ENCODE measurements around the gene FAM234B. TPM values are rescaled to one million over a fixed set of nuclear protein-coding genes. Genes with fewer than 3 reads are reported as not detected.

FAM234B gene
- polyA plus RNA-seq, 1 donor (not counting 4 experiments of a cell fraction or from before 2014, with no cell fraction given): 4.5 TPM

- Histone ChIP-seq H3K27me3 (ENCODE audit: control insufficient read depth, extremely low read depth, insufficient read depth, low read length) (no peaks in the 10 kb centered on the region), H3K4me1 (ENCODE audit: control insufficient read depth, extremely low read depth, insufficient read depth, low read length) (peaks cover 68% of the 10 kb centered on the region), H3K9me3 (ENCODE audit: control insufficient read depth, low read depth, low read length) (no peaks in the 10 kb centered on the region), H2AFZ (ENCODE audit: control insufficient read depth, low read length) (peak overlapping the region; percentile 81), H4K20me1 (ENCODE audit: control insufficient read depth, extremely low read depth, insufficient read depth, low read length) (no peaks in the 10 kb centered on the region), H3K36me3 (ENCODE audit: control insufficient read depth in 2 of 2, extremely low read depth in 1 of 2, insufficient read depth in 2 of 2, low read length in 2 of 2) (no peaks in the 10 kb centered on the region), H3K4me2 (ENCODE audit: control insufficient read depth, extremely low read depth, insufficient read depth, low read depth, low read length) (peak overlapping the region; percentile 85), H3K4me3 (ENCODE audit: control insufficient read depth in 2 of 3, extremely low read depth in 1 of 3, insufficient read depth in 2 of 3, low read depth in 1 of 3, low read length in 3 of 3) (peak overlapping the region in 2 of 3 experiments; percentile 22 to 47), H3K9ac (ENCODE audit: control insufficient read depth, extremely low read depth, insufficient read depth, low read length) (peak overlapping the region; percentile 53), H3K9me1 (ENCODE audit: control insufficient read depth, extremely low read depth, insufficient read depth, low read length) (no peaks in the 10 kb centered on the region), H3K27ac (ENCODE audit: control insufficient read depth, insufficient read depth, low read length) (peak overlapping the region; percentile 65), H3K79me2 (ENCODE audit: control insufficient read depth, insufficient read depth, low read length) (no peaks in the 10 kb centered on the region)
- FAIRE-seq: no peak
- no peak for TF ChIP-seq EZH2 (IDR thresholded peaks at IDR 0.05; ENCODE audit: low read length)
- TF ChIP-seq, protein P1, sequence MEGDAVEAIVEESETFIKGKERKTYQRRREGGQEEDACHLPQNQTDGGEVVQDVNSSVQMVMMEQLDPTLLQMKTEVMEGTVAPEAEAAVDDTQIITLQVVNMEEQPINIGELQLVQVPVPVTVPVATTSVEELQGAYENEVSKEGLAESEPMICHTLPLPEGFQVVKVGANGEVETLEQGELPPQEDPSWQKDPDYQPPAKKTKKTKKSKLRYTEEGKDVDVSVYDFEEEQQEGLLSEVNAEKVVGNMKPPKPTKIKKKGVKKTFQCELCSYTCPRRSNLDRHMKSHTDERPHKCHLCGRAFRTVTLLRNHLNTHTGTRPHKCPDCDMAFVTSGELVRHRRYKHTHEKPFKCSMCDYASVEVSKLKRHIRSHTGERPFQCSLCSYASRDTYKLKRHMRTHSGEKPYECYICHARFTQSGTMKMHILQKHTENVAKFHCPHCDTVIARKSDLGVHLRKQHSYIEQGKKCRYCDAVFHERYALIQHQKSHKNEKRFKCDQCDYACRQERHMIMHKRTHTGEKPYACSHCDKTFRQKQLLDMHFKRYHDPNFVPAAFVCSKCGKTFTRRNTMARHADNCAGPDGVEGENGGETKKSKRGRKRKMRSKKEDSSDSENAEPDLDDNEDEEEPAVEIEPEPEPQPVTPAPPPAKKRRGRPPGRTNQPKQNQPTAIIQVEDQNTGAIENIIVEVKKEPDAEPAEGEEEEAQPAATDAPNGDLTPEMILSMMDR (optimal IDR thresholded peaks at IDR 0.05 in 1 of 3, IDR thresholded peaks at IDR 0.05 in 1 of 3, conservative IDR thresholded peaks at IDR 0.05 in 1 of 3; ENCODE audit: extremely low read depth in 1 of 3, insufficient read depth in 2 of 3, low read length in 3 of 3): no peak
- DNase-seq (ENCODE audit: low read depth, low spot score): no peak
- dilution Hi-C loops (cut with MboI; ENCODE audit: extremely low pct_ligation_motif_present, low sequenced_read_pairs): no loop called here
Observed at GRCh38 chr12:13097491-13098011, 53.4 kb downstream of the FAM234B start.

DNA sequence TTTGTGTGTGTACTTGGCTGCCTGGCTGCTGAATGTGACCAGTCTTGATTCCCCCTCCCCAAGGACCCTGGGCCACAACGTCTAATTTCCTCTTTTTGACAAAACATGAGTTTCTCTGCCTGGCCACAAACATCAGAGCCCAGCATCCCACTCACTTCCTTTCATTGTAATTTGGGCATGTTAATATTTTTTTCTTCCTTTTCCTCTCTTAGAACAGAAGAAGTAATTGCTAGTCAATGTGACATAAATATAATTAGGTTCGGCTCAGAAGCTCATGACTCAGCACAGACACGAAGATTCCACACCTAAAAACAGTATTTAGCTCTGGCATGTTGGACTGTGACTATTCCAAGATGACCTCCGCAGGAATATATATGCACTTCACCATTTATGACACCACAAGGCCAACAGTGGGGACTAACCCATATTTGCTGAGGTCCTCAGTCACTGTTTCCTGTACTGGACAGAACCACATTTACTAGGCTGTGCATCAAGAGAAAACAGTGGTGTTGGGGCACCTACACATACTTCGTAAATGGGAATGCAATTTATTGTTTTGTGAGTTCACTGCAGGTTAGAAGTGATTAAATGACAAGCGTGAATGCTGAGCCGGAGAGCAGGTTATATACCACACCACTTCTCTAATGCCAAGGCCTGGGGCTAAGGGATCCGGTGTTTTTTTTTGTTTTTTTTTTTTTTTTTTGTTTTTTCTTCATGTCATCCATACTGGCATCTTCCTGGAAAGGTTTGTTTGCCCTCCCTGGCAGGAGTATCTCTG is 55.1 kb downstream of the FAM234B start:
- dilution Hi-C loops (cut with MboI; ENCODE audit: extremely low pct_ligation_motif_present, low sequenced_read_pairs): no loop called here
- H3K4me1 ChIP-seq (ENCODE audit: control insufficient read depth, extremely low read depth, insufficient read depth, low read length): peaks cover 63% of the 10 kb centered on the region
- no peaks in the 10 kb centered on the region for H3K9me1 ChIP-seq (ENCODE audit: control insufficient read depth, extremely low read depth, insufficient read depth, low read length)
- H3K9me3 ChIP-seq (ENCODE audit: control insufficient read depth, low read depth, low read length): no peaks in the 10 kb centered on the region
- H3K4me2 ChIP-seq (ENCODE audit: control insufficient read depth, extremely low read depth, insufficient read depth, low read depth, low read length): peak overlapping the region; percentile 98
- H3K36me3 ChIP-seq (ENCODE audit: control insufficient read depth in 2 of 2, extremely low read depth in 1 of 2, insufficient read depth in 2 of 2, low read length in 2 of 2): no peaks in the 10 kb centered on the region
- no peaks in the 10 kb centered on the region for H3K79me2 ChIP-seq (ENCODE audit: control insufficient read depth, insufficient read depth, low read length)
- no peaks in the 10 kb centered on the region for H3K27me3 ChIP-seq (ENCODE audit: control insufficient read depth, extremely low read depth, insufficient read depth, low read length)
- peak overlapping the region in 2 of 3 experiments; percentile 16 to 36 for H3K4me3 ChIP-seq (ENCODE audit: control insufficient read depth in 2 of 3, extremely low read depth in 1 of 3, insufficient read depth in 2 of 3, low read depth in 1 of 3, low read length in 3 of 3)
- H4K20me1 ChIP-seq (ENCODE audit: control insufficient read depth, extremely low read depth, insufficient read depth, low read length): no peaks in the 10 kb centered on the region
- DNase-seq (ENCODE audit: low read depth, low spot score) (no peak), FAIRE-seq (peak; percentile 34)
- H2AFZ ChIP-seq (ENCODE audit: control insufficient read depth, low read length): no peak overlapping the region
- peak overlapping the region; percentile 99 for H3K27ac ChIP-seq (ENCODE audit: control insufficient read depth, insufficient read depth, low read length)
- H3K9ac ChIP-seq (ENCODE audit: control insufficient read depth, extremely low read depth, insufficient read depth, low read length): peak overlapping the region; percentile 86
- no peak for TF ChIP-seq EZH2 (IDR thresholded peaks at IDR 0.05; ENCODE audit: low read length)
- TF ChIP-seq, protein P1 (optimal IDR thresholded peaks at IDR 0.05 in 1 of 3, IDR thresholded peaks at IDR 0.05 in 1 of 3, conservative IDR thresholded peaks at IDR 0.05 in 1 of 3; ENCODE audit: extremely low read depth in 1 of 3, insufficient read depth in 2 of 3, low read length in 3 of 3): no peak
